IPS DF 4.7 (cell line): ENCODE data around the gene ZNF677.
"Not testable (repeated sequence)": the region's sequence is repeated elsewhere in the genome, so short reads cannot be mapped to it uniquely, and the experiment has no call there.

Experiments used
- DNase-seq: peaks from one replicate; pipeline ENCODE4 v3.0.0-alpha.2; 2013; ENCODE audit warnings: low spot score; ENCODE audit errors: extremely low read depth

Gene ZNF677

GRCh38 chr19:53254411-53255341 is at the start of gene ZNF677:
Gene ZNF677, minus strand, starts transcription at chr19:53254873. Its CDS starts 3,323 bp downstream, at chr19:53251550.
- no peak for DNase-seq

- DNase-seq: not testable (repeated sequence)
These were observed 46.7 kb upstream of the ZNF677 start for GRCh38 chr19:53301341-53301740.

GRCh38 chr19:53294786-53295441 is 40.2 kb upstream of the ZNF677 start:
- DNase-seq: no peak

GRCh38 chr19:53290758-53291549 is 36.3 kb upstream of the ZNF677 start:
- no peak for DNase-seq

- no peak for DNase-seq
These were observed 30.4 kb upstream of the ZNF677 start for GRCh38 chr19:53285087-53285486.

- DNase-seq: not testable (repeated sequence)
These were observed 27.3 kb upstream of the ZNF677 start for GRCh38 chr19:53281947-53282346.

- no peak for DNase-seq
These were observed 20.8 kb upstream of the ZNF677 start for GRCh38 chr19:53275480-53275879.

- DNase-seq: no peak
These were observed 17.4 kb upstream of the ZNF677 start for GRCh38 chr19:53272044-53272443.

- not testable (repeated sequence) for DNase-seq
These were observed 15.2 kb upstream of the ZNF677 start for GRCh38 chr19:53269861-53270260.

- not testable (repeated sequence) for DNase-seq
These were observed 12.9 kb upstream of the ZNF677 start, which contains the start of gene VN1R4 for GRCh38 chr19:53267623-53268022. Gene VN1R4, minus strand, starts transcription at chr19:53267723. Its CDS starts 58 bp downstream, at chr19:53267665.

- not testable (repeated sequence) for DNase-seq
These were observed 3.2 kb upstream of the ZNF677 start, which contains the start of gene VN1R2 for GRCh38 chr19:53257715-53258342. Gene VN1R2, plus strand, starts transcription at chr19:53258292. Its CDS starts 84 bp downstream, at chr19:53258376.

- DNase-seq: no peak
These were observed 8.2 kb downstream of the ZNF677 start for GRCh38 chr19:53246498-53246897.

- no peak for DNase-seq
These were observed 17.4 kb downstream of the ZNF677 start for GRCh38 chr19:53237114-53237777.

GRCh38 chr19:53224606-53225005 is 30.1 kb downstream of the ZNF677 start:
- no peak for DNase-seq

GRCh38 chr19:53222716-53223115 is 32.0 kb downstream of the ZNF677 start:
- DNase-seq: not testable (repeated sequence)

- no peak for DNase-seq
These were observed 41.9 kb downstream of the ZNF677 start for GRCh38 chr19:53212703-53213320.

- DNase-seq: not testable (repeated sequence)
These were observed 43.1 kb downstream of the ZNF677 start for GRCh38 chr19:53211554-53211953.

GRCh38 chr19:53196777-53197396 is 57.8 kb downstream of the ZNF677 start:
- no peak for DNase-seq

GRCh38 chr19:53195265-53195903 is 59.3 kb downstream of the ZNF677 start:
- no peak for DNase-seq
